ENCODE measurements around the gene BTNL9. TPM values are rescaled to one million over a fixed set of nuclear protein-coding genes. Genes with fewer than 3 reads are reported as not detected.

BTNL9 gene
- total and polyA plus RNA-seq, 2 of the 8 experiments (the other 6 are each of a cell fraction or from before 2014, with no cell fraction given), result 0.23 to 0.89 TPM

DNA sequence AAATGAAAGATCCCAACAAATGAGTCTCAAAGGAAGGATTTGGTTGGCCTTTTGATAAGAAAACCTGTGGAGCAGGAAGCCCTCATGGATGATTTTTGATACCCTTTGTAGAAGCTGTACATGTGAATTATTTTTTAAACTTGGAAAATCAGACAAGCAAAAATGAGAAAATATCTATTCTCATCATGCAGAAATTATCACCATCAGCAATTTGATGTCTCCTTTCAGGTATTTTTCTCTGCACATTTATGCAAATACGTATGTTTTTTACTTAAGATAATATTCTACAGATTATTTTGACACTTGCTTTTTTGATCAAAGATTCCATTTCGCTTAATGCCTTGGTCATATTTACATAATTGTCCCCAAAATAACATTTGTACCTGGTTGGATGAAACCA lies 7.2 kb downstream of the BTNL9 start:
- 81% methylated on average over 2 of the region's 2 CpGs; no CpG with 5 or more reads in 1 of the 2 experiments for WGBS, 2 experiments (ENCODE audit: extremely low coverage in 1 of 2, insufficient coverage in 1 of 2, insufficient read length in 1 of 2, insufficient replicate concordance in 2 of 2, low coverage in 1 of 2, low lambda C conversion rate in 2 of 2, missing lambda C conversion rate in 1 of 2)
- Histone ChIP-seq H4K8ac (ENCODE audit: extremely low read depth, insufficient read depth, low read length) (no peak overlapping the region), H2BK15ac (ENCODE audit: low read length) (no peak overlapping the region), H2BK12ac (ENCODE audit: low read depth, low read length) (no peak overlapping the region), H3K36me3 (ENCODE audit: control insufficient read depth in 2 of 4, insufficient read depth in 4 of 4, low read length in 3 of 4) (no peaks in the 10 kb centered on the region), H2AFZ (ENCODE audit: low read length) (no peak overlapping the region), H3K79me1 (ENCODE audit: low read depth, low read length) (no peaks in the 10 kb centered on the region), H4K5ac (ENCODE audit: insufficient read length, low read depth, low read length) (no peak overlapping the region), H3K4me2 (ENCODE audit: insufficient read depth in 1 of 2, low read depth in 2 of 2, low read length in 2 of 2) (no peak overlapping the region), H3K27ac (ENCODE audit: low read depth, low read length) (no peak overlapping the region), H3K27me3 (replicated peaks in 1 of 4; ENCODE audit: control insufficient read depth in 3 of 4, extremely low read depth in 1 of 4, insufficient read depth in 3 of 4, low read length in 3 of 4) (peaks cover 7 to 28% (median 19%) of the 10 kb centered on the region in 4 experiments), H2BK120ac (replicated peaks; ENCODE audit: low read depth, low read length) (no peak overlapping the region), H2BK20ac (ENCODE audit: low read length) (no peak overlapping the region), H3K4ac (replicated peaks; ENCODE audit: insufficient read length, low read depth, low read length) (no peak overlapping the region), H3K56ac (replicated peaks; ENCODE audit: insufficient read length, low read depth, low read length) (no peak overlapping the region), H3K4me1 (replicated peaks in 1 of 4; ENCODE audit: control insufficient read depth in 3 of 4, insufficient read depth in 4 of 4, low read length in 3 of 4) (peaks cover 0 to 3% (median under 1%) of the 10 kb centered on the region in 4 experiments; a peak in 1 of 7 replicates), H2AK5ac (ENCODE audit: low read depth, low read length) (no peak overlapping the region), H2BK5ac (ENCODE audit: low read depth, low read length) (no peak overlapping the region), H3K18ac (ENCODE audit: extremely low read depth, low read length) (no peak overlapping the region), H3K79me2 (ENCODE audit: control insufficient read depth in 1 of 2, insufficient read depth in 2 of 2, low read length in 2 of 2) (no peaks in the 10 kb centered on the region), H3K23ac (ENCODE audit: insufficient read length) (no peak overlapping the region), H4K91ac (replicated peaks; ENCODE audit: insufficient read length, low read length) (no peak overlapping the region), H3K9ac (replicated peaks in 1 of 4; ENCODE audit: extremely low read depth in 1 of 4, low read depth in 3 of 4, low read length in 3 of 4) (no peak overlapping the region), H3K9me3 (ENCODE audit: insufficient read depth in 2 of 2, low read depth in 1 of 2, low read length in 1 of 2) (peaks cover 0 to 7% of the 10 kb centered on the region in 2 experiments; a peak in 2 of 4 replicates), H3K23me2 (ENCODE audit: low read depth, low read length) (peaks cover 2% of the 10 kb centered on the region; the same call in 1 of the 2 replicates), H3K14ac (ENCODE audit: insufficient read length) (no peak overlapping the region), H3K4me3 (ENCODE audit: extremely low read depth in 1 of 4, insufficient read depth in 2 of 4, low read depth in 3 of 4, low read length in 4 of 4) (no peak overlapping the region), H4K20me1 (replicated peaks in 1 of 2; ENCODE audit: control insufficient read depth in 1 of 2, insufficient read depth in 2 of 2, low read length in 2 of 2) (no peaks in the 10 kb centered on the region)
- no peak for FAIRE-seq
- no peak for TF ChIP-seq GABPA (IDR thresholded peaks at IDR 0.05; ENCODE audit: borderline replicate concordance, insufficient read depth, low read length)
- no peak for TF ChIP-seq CEBPB (IDR thresholded peaks at IDR 0.05; ENCODE audit: low read depth, low read length)
- TF ChIP-seq GTF2F1 (IDR thresholded peaks at IDR 0.05; ENCODE audit: borderline replicate concordance, low read depth, low read length), result no peak
- TF ChIP-seq NANOG (IDR thresholded peaks at IDR 0.05; ENCODE audit: insufficient read depth, low read depth, low read length, poor library complexity, severe bottlenecking), result no peak
- TF ChIP-seq TAF7 (optimal IDR thresholded peaks at IDR 0.05; ENCODE audit: borderline replicate concordance, low read depth, low read length), result no peak
- no peak for TF ChIP-seq EGR1 (IDR thresholded peaks at IDR 0.05; ENCODE audit: borderline replicate concordance, low read depth, low read length)
- no peak for TF ChIP-seq TAF1 (IDR thresholded peaks at IDR 0.05; ENCODE audit: low read depth, low read length)
- TF ChIP-seq POLR2AphosphoS5 (IDR thresholded peaks at IDR 0.05; ENCODE audit: low read depth, low read length), result no peak
- TF ChIP-seq BACH1 (IDR thresholded peaks at IDR 0.05; ENCODE audit: low read length), result no peak
- TF ChIP-seq SP4 (IDR thresholded peaks at IDR 0.05; ENCODE audit: low read length), result no peak
- TF ChIP-seq RBBP5 (IDR thresholded peaks at IDR 0.05; ENCODE audit: borderline replicate concordance, low read depth, low read length), result no peak
- TF ChIP-seq ATF3 (IDR thresholded peaks at IDR 0.05; ENCODE audit: insufficient read depth, low read depth, low read length), result no peak
- TF ChIP-seq SIRT6 (IDR thresholded peaks at IDR 0.05; ENCODE audit: low read length), result no peak
- no peak for TF ChIP-seq SRF (IDR thresholded peaks at IDR 0.05; ENCODE audit: low read depth, low read length)
- TF ChIP-seq ASH2L (IDR thresholded peaks at IDR 0.05; ENCODE audit: low read length), result no peak
- ChIA-PET POLR2A (ENCODE audit: partially characterized antibody) (interaction anchor here (1.1 kb wide), 1 partner anchor 14 kb away, joined by 3 read pairs; no protein-coding TSS in a partner anchor), CTCF (ENCODE audit: partially characterized antibody) (no interaction called here)
- no peak for DNase-seq (ENCODE audit: low read depth in 1 of 2, low spot score in 2 of 2)
